ENCODE data around the gene HLA-A. TPM values are rescaled to one million over a fixed set of nuclear protein-coding genes. Genes with fewer than 3 reads are reported as not detected.

The HLA-A gene
- total RNA-seq, 1 experiment from 2014 or later = 251 TPM

GRCh38 chr6:29968130-29968529, 25.8 kb downstream of the HLA-A start:
- Histone ChIP-seq H3K9ac (ENCODE audit: low read length) (no peak overlapping the region), H3K9me3 (ENCODE audit: control insufficient read depth in 1 of 2, insufficient read depth in 1 of 2, low read depth in 1 of 2, low read length in 2 of 2) (no peaks in the 10 kb centered on the region), H3K9me2 (ENCODE audit: insufficient read depth) (no peaks in the 10 kb centered on the region), H3K4me3 (replicated peaks in 1 of 2; ENCODE audit: low read depth in 1 of 2, low read length in 2 of 2) (peak overlapping the region in 1 of 2 experiments; percentile 50; a peak in 1 of 4 replicates), H3K27me3 (ENCODE audit: insufficient read depth, low read length) (no peaks in the 10 kb centered on the region), H3K4me2 (ENCODE audit: low read length) (peak overlapping the region; percentile 74), H3K36me3 (ENCODE audit: control insufficient read depth in 1 of 2, insufficient read depth in 2 of 2, low read length in 2 of 2) (no peaks in the 10 kb centered on the region), H3K79me2 (ENCODE audit: insufficient read depth, low read length) (no peaks in the 10 kb centered on the region), H4K20me1 (ENCODE audit: insufficient read depth) (no peaks in the 10 kb centered on the region), H3K4me1 (ENCODE audit: control insufficient read depth in 1 of 2, insufficient read depth in 2 of 2, low read length in 2 of 2) (peaks cover 41 to 57% of the 10 kb centered on the region in 2 experiments), H3K27ac (ENCODE audit: low read depth, low read length) (peak overlapping the region; percentile 86; the same call in 1 of the 2 replicates), H2AFZ (ENCODE audit: low read depth, low read length, poor library complexity, severe bottlenecking) (no peak overlapping the region)
- RAD21 ChIA-PET (ENCODE audit: low non-redundant PET in 1 of 2, low total read pairs in 2 of 2, uncharacterized antibody in 2 of 2, unreplicated experiment in 2 of 2) = no interaction called here
- POLR2A ChIA-PET = interaction anchor here (1.9 kb wide), 1 partner anchor 9 kb away, joined by 9 read pairs; no protein-coding TSS in a partner anchor
- intact Hi-C loops (cut with micrococcal nuclease) = loop anchor here (5.0 kb wide), 1 partner anchor 1046 kb away; the partner anchor contains the start of gene TRIM27
- ATAC-seq = no peak
- CTCF ChIA-PET = interaction anchor here (0.7 to 1.3 kb wide), 3 partner anchors 15 to 120 kb away, joined by 3 to 6 read pairs (median 3); no protein-coding TSS in a partner anchor
- DNase-seq (ENCODE audit: low read depth, low spot score) = peak; percentile 40
- BruUV-seq (replicated peaks) = no TSS peak
- TF ChIP-seq, protein P1, sequence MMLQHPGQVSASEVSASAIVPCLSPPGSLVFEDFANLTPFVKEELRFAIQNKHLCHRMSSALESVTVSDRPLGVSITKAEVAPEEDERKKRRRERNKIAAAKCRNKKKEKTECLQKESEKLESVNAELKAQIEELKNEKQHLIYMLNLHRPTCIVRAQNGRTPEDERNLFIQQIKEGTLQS (IDR thresholded peaks at IDR 0.05) = no peak
- TF ChIP-seq ZNF274 (IDR thresholded peaks at IDR 0.05; ENCODE audit: low read depth, low read length) (no peak), FOSL1 (IDR thresholded peaks at IDR 0.05; ENCODE audit: low read depth) (peak; percentile 43; the same call in 1 of the 2 replicates), POLR2A (IDR thresholded peaks at IDR 0.05; ENCODE audit: borderline replicate concordance, extremely low read depth, insufficient read depth, insufficient read length) (no peak), ELF1 (IDR thresholded peaks at IDR 0.05; ENCODE audit: borderline replicate concordance, low read depth) (no peak), POLR2AphosphoS5 (IDR thresholded peaks at IDR 0.05; ENCODE audit: low read depth, low read length) (no peak), SIN3A (IDR thresholded peaks at IDR 0.05; ENCODE audit: low read depth) (peak; percentile 35; the same call in 1 of the 2 replicates), EZH2 (IDR thresholded peaks at IDR 0.05) (no peak), ZBTB33 (IDR thresholded peaks at IDR 0.05; ENCODE audit: extremely low read depth, insufficient replicate concordance, low read length) (no peak), CEBPB (IDR thresholded peaks at IDR 0.05; ENCODE audit: low read depth) (no peak), ZFX (IDR thresholded peaks at IDR 0.05) (no peak), SRF (IDR thresholded peaks at IDR 0.05; ENCODE audit: low read depth) (no peak), CBX3 (IDR thresholded peaks at IDR 0.05; ENCODE audit: low read depth) (peak; percentile 84), RAD21 (IDR thresholded peaks at IDR 0.05; ENCODE audit: low read depth) (no peak), JUND (IDR thresholded peaks at IDR 0.05) (peak; percentile 60; the same call in 1 of the 2 replicates), EGR1 (IDR thresholded peaks at IDR 0.05; ENCODE audit: low read depth) (no peak), TCF7L2 (IDR thresholded peaks at IDR 0.05; ENCODE audit: borderline replicate concordance, extremely low read depth, insufficient read depth, insufficient read length) (no peak), YY1 (IDR thresholded peaks at IDR 0.05; ENCODE audit: extremely low read depth, insufficient replicate concordance, low read depth, low read length) (no peak)
- TF ChIP-seq, protein P2, sequence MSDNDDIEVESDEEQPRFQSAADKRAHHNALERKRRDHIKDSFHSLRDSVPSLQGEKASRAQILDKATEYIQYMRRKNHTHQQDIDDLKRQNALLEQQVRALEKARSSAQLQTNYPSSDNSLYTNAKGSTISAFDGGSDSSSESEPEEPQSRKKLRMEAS (IDR thresholded peaks at IDR 0.05) = peak; percentile 87
- TF ChIP-seq, protein P3, sequence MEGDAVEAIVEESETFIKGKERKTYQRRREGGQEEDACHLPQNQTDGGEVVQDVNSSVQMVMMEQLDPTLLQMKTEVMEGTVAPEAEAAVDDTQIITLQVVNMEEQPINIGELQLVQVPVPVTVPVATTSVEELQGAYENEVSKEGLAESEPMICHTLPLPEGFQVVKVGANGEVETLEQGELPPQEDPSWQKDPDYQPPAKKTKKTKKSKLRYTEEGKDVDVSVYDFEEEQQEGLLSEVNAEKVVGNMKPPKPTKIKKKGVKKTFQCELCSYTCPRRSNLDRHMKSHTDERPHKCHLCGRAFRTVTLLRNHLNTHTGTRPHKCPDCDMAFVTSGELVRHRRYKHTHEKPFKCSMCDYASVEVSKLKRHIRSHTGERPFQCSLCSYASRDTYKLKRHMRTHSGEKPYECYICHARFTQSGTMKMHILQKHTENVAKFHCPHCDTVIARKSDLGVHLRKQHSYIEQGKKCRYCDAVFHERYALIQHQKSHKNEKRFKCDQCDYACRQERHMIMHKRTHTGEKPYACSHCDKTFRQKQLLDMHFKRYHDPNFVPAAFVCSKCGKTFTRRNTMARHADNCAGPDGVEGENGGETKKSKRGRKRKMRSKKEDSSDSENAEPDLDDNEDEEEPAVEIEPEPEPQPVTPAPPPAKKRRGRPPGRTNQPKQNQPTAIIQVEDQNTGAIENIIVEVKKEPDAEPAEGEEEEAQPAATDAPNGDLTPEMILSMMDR (IDR thresholded peaks at IDR 0.05 in 2 of 3, conservative IDR thresholded peaks at IDR 0.05 in 1 of 3; ENCODE audit: borderline replicate concordance in 1 of 3, insufficient read depth in 1 of 3, low read depth in 2 of 3, low read length in 2 of 3) = no peak
- TF ChIP-seq, protein P4, sequence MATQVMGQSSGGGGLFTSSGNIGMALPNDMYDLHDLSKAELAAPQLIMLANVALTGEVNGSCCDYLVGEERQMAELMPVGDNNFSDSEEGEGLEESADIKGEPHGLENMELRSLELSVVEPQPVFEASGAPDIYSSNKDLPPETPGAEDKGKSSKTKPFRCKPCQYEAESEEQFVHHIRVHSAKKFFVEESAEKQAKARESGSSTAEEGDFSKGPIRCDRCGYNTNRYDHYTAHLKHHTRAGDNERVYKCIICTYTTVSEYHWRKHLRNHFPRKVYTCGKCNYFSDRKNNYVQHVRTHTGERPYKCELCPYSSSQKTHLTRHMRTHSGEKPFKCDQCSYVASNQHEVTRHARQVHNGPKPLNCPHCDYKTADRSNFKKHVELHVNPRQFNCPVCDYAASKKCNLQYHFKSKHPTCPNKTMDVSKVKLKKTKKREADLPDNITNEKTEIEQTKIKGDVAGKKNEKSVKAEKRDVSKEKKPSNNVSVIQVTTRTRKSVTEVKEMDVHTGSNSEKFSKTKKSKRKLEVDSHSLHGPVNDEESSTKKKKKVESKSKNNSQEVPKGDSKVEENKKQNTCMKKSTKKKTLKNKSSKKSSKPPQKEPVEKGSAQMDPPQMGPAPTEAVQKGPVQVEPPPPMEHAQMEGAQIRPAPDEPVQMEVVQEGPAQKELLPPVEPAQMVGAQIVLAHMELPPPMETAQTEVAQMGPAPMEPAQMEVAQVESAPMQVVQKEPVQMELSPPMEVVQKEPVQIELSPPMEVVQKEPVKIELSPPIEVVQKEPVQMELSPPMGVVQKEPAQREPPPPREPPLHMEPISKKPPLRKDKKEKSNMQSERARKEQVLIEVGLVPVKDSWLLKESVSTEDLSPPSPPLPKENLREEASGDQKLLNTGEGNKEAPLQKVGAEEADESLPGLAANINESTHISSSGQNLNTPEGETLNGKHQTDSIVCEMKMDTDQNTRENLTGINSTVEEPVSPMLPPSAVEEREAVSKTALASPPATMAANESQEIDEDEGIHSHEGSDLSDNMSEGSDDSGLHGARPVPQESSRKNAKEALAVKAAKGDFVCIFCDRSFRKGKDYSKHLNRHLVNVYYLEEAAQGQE (IDR thresholded peaks at IDR 0.05; ENCODE audit: low read depth) = no peak

Data from HCT116 (cell line).